ENCODE measurements around the gene RNF217.

DNA sequence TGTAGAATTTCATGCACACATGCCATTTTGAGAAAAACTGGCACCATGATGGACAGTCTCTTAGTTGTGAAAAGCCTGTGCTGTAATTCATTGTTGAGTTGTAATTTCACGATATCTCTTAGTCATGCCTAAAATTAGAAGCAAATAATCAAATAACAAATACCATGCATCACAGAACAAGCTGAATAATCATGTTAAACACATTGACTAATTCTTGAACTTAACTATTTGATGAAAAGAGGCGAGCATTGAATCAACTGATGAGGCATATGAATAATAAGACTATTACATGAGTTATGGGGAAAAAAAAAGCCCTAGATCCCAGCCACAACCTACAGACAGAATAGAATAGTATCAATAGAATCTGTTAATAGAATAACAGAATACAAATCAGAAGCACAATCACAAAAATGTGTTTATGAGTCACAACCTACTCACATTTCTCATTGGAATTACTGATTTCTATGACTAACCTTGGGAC, 14.2 kb upstream of the RNF217 start:
- TF ChIP-seq CTCF (IDR thresholded peaks at IDR 0.05): no peak
- TF ChIP-seq POLR2A (IDR thresholded peaks at IDR 0.05): no peak
- TF ChIP-seq POLR2AphosphoS5 (IDR thresholded peaks at IDR 0.05): no peak
